RWPE1 (cell line): ENCODE results near the gene IGLL5.

ENCODE experiments used
- CTCF ChIA-PET: fragments of 350-600 bp; sonication (Branson Sonifier 250); formaldehyde crosslinking; extraction: SDS; loops from one replicate; lab custom pipeline; 2021; lab: Yijun Ruan, JAX
- POLR2A ChIA-PET: fragments of 400-600 bp; formaldehyde crosslinking; extraction: SDS; loops from one replicate; lab custom pipeline; 2020; ENCODE audit warnings: antibody characterized with exemption; ENCODE audit not compliant: low non-redundant PET; lab: Yijun Ruan, JAX
- DNase-seq: peaks from one replicate; pipeline ENCODE4 v3.0.0; 2012; ENCODE audit warnings: low spot score
- H3K27ac ChIP-seq: fragments of 450-650 bp; 2 replicates; pipeline ENCODE4 v1.5.1; 2017
- CTCF ChIP-seq: fragments of 450-650 bp; conservative IDR thresholded peaks from 2 replicates; pipeline ENCODE4 v1.5.1; 2017; ENCODE audit warnings: low read depth, mild to moderate bottlenecking

IGLL5 gene

GRCh38 chr22:22935546-22936157, 48.0 kb downstream of the IGLL5 start:
- POLR2A ChIA-PET: interaction anchor here (0.5 kb wide), 1 partner anchor 1077 kb away, joined by 3 read pairs; no protein-coding TSS in a partner anchor
- no peak for DNase-seq
- no peak overlapping the region for H3K27ac ChIP-seq
- CTCF ChIA-PET: no interaction called here
- no peak for TF ChIP-seq CTCF

- ChIA-PET CTCF (no interaction called here), POLR2A (no interaction called here)
- no peak for TF ChIP-seq CTCF
- no peak overlapping the region for H3K27ac ChIP-seq
- no peak for DNase-seq
Observed at GRCh38 chr22:22936180-22936914, 48.7 kb downstream of the IGLL5 start.

GRCh38 chr22:22936915-22937656, 49.5 kb downstream of the IGLL5 start:
- H3K27ac ChIP-seq: no peak overlapping the region

GRCh38 chr22:22937894-22938480, 50.4 kb downstream of the IGLL5 start:
- POLR2A ChIA-PET: no interaction called here
- H3K27ac ChIP-seq: no peak overlapping the region
- CTCF ChIA-PET: no interaction called here
- no peak for TF ChIP-seq CTCF
- no peak for DNase-seq

More at GRCh38 chr22:22936915-22937656, 49.5 kb downstream of the IGLL5 start:
- no peak for TF ChIP-seq CTCF
- DNase-seq: no peak
- CTCF ChIA-PET: no interaction called here
- POLR2A ChIA-PET: no interaction called here

GRCh38 chr22:22938672-22939587, 51.3 kb downstream of the IGLL5 start:
- TF ChIP-seq CTCF: no peak
- POLR2A ChIA-PET: no interaction called here
- no peak overlapping the region for H3K27ac ChIP-seq
- CTCF ChIA-PET: no interaction called here
- no peak for DNase-seq
